ENCODE measurements around the gene ULK3.
A peak's percentile ranks its signal among the peaks of the same experiment; 100 is the strongest.

ULK3 gene

GRCh38 chr15:74882528-74882927 is 39.6 kb upstream of the ULK3 start:
- H3K4me3 ChIP-seq (ENCODE audit: low read depth in 1 of 2, low read length in 2 of 2): no peak overlapping the region
- H3K27me3 ChIP-seq (ENCODE audit: low read depth, low read length): no peaks in the 10 kb centered on the region
- no peaks in the 10 kb centered on the region for H3K9me3 ChIP-seq (ENCODE audit: control insufficient read depth in 1 of 2, low read length in 2 of 2)
- H3K36me3 ChIP-seq (ENCODE audit: control insufficient read depth in 1 of 2, insufficient read depth in 2 of 2, low read length in 2 of 2): no peaks in the 10 kb centered on the region
- no peaks in the 10 kb centered on the region for H3K4me1 ChIP-seq (ENCODE audit: control insufficient read depth in 1 of 2, insufficient read depth in 2 of 2, low read length in 2 of 2)
- no peak overlapping the region for H3K27ac ChIP-seq (ENCODE audit: low read length)

- H3K27ac ChIP-seq (ENCODE audit: low read length): no peak overlapping the region
- H3K4me1 ChIP-seq (ENCODE audit: control insufficient read depth in 1 of 2, insufficient read depth in 2 of 2, low read length in 2 of 2): peaks cover 0 to 4% of the 10 kb centered on the region in 2 donors
- H3K4me3 ChIP-seq (ENCODE audit: low read depth in 1 of 2, low read length in 2 of 2): no peak overlapping the region
- no peaks in the 10 kb centered on the region for H3K27me3 ChIP-seq (ENCODE audit: low read depth, low read length)
- no peaks in the 10 kb centered on the region for H3K36me3 ChIP-seq (ENCODE audit: control insufficient read depth in 1 of 2, insufficient read depth in 2 of 2, low read length in 2 of 2)
- no peaks in the 10 kb centered on the region for H3K9me3 ChIP-seq (ENCODE audit: control insufficient read depth in 1 of 2, low read length in 2 of 2)
Measured at GRCh38 chr15:74878273-74878672, 35.3 kb upstream of the ULK3 start.

- Histone ChIP-seq H3K9me3 (ENCODE audit: control insufficient read depth in 1 of 2, low read length in 2 of 2) (no peaks in the 10 kb centered on the region), H3K27me3 (ENCODE audit: low read depth, low read length) (no peaks in the 10 kb centered on the region), H3K27ac (ENCODE audit: low read length) (peak overlapping the region; percentile 94), H3K4me1 (ENCODE audit: control insufficient read depth in 1 of 2, insufficient read depth in 2 of 2, low read length in 2 of 2) (peaks cover 18 to 40% of the 10 kb centered on the region in 2 donors), H3K4me3 (ENCODE audit: low read depth in 1 of 2, low read length in 2 of 2) (peak overlapping the region; percentile 76 to 88), H3K36me3 (ENCODE audit: control insufficient read depth in 1 of 2, insufficient read depth in 2 of 2, low read length in 2 of 2) (peaks cover 0 to 6% of the 10 kb centered on the region in 2 donors)
Measured at GRCh38 chr15:74873756-74874424, 30.9 kb upstream of the ULK3 start.

GRCh38 chr15:74873036-74873755 is 30.2 kb upstream of the ULK3 start, which contains the start of gene SCAMP2:
Gene SCAMP2, minus strand, starts transcription at chr15:74873365. Its CDS starts 110 bp downstream, at chr15:74873255.
- Histone ChIP-seq H3K4me1 (ENCODE audit: control insufficient read depth in 1 of 2, insufficient read depth in 2 of 2, low read length in 2 of 2) (peaks cover 21 to 47% of the 10 kb centered on the region in 2 donors), H3K27ac (ENCODE audit: low read length) (peak within 1 kb of the TSS; percentile 94), H3K27me3 (ENCODE audit: low read depth, low read length) (no peaks in the 10 kb centered on the region), H3K4me3 (ENCODE audit: low read depth in 1 of 2, low read length in 2 of 2) (peak within 1 kb of the TSS; percentile 88 to 94), H3K9me3 (ENCODE audit: control insufficient read depth in 1 of 2, low read length in 2 of 2) (no peaks in the 10 kb centered on the region), H3K36me3 (ENCODE audit: control insufficient read depth in 1 of 2, insufficient read depth in 2 of 2, low read length in 2 of 2) (peaks cover 0 to 6% of the 10 kb centered on the region in 2 donors)

DNA sequence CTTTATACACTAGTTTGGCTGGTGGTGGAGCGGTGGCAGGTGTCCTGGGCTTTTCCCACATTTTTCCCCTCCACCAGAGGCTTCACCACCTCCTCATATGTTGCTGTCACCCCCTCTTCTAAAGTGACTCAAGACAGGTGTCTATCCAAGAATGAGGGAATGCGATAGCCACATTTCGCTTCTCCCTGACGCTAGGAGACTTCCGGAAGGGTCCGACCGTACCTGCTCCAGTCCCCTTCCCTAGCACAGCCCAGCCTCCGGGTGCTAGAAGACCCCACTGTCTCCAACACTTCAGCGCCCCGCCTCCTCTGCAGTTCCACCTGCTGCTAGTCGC is 29.7 kb upstream of the ULK3 start:
- Histone ChIP-seq H3K9me3 (ENCODE audit: control insufficient read depth in 1 of 2, low read length in 2 of 2) (no peaks in the 10 kb centered on the region), H3K27me3 (ENCODE audit: low read depth, low read length) (no peaks in the 10 kb centered on the region), H3K36me3 (ENCODE audit: control insufficient read depth in 1 of 2, insufficient read depth in 2 of 2, low read length in 2 of 2) (peaks cover 0 to 6% of the 10 kb centered on the region in 2 donors), H3K4me3 (ENCODE audit: low read depth in 1 of 2, low read length in 2 of 2) (peak overlapping the region; percentile 88 to 94), H3K4me1 (ENCODE audit: control insufficient read depth in 1 of 2, insufficient read depth in 2 of 2, low read length in 2 of 2) (peaks cover 22 to 52% of the 10 kb centered on the region in 2 donors), H3K27ac (ENCODE audit: low read length) (peak overlapping the region; percentile 94)

GRCh38 chr15:74870436-74871215 is 27.7 kb upstream of the ULK3 start:
- no peaks in the 10 kb centered on the region for H3K27me3 ChIP-seq (ENCODE audit: low read depth, low read length)
- peaks cover 0 to 6% of the 10 kb centered on the region in 2 donors for H3K36me3 ChIP-seq (ENCODE audit: control insufficient read depth in 1 of 2, insufficient read depth in 2 of 2, low read length in 2 of 2)
- H3K4me3 ChIP-seq (ENCODE audit: low read depth in 1 of 2, low read length in 2 of 2): peak overlapping the region in 1 of 2 donors; percentile 50
- H3K4me1 ChIP-seq (ENCODE audit: control insufficient read depth in 1 of 2, insufficient read depth in 2 of 2, low read length in 2 of 2): peaks cover 29 to 52% of the 10 kb centered on the region in 2 donors
- no peaks in the 10 kb centered on the region for H3K9me3 ChIP-seq (ENCODE audit: control insufficient read depth in 1 of 2, low read length in 2 of 2)
- H3K27ac ChIP-seq (ENCODE audit: low read length): peak overlapping the region; percentile 88

DNA sequence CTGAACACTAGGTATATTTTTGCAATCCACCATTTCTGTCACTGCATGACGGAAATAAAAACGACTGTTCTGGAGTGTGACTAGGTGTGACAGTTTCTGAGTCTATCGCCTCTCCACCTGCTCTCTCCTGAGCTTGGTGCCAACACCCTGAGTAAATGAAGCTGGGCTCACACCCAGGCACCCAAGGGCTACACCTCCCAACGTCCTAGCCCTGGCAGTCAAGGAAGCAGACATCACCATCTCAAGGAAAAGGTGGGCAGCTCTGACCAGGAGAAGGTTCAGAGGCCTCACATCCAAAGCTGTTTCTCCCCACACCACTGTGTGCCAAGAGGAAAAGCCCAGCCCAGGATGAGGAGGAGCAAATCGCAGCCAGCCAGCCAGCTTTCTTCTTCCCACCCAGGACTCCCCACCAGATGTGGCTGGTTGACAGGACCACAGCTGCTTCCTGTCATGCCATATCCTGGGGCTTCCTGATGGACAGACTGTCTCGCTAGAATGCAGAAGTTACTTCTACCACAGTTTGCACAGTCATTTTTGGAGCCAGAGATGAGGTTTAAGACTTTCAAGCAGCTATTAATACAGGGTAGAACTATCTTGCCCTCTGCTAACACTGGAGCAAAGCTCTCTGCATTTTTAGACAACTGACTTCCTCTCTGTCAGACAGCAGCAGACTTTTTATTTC is 26.9 kb upstream of the ULK3 start:
- peak overlapping the region; percentile 88 for H3K27ac ChIP-seq (ENCODE audit: low read length)
- H3K4me3 ChIP-seq (ENCODE audit: low read depth in 1 of 2, low read length in 2 of 2): peak overlapping the region in 1 of 2 donors; percentile 50
- peaks cover 29 to 52% of the 10 kb centered on the region in 2 donors for H3K4me1 ChIP-seq (ENCODE audit: control insufficient read depth in 1 of 2, insufficient read depth in 2 of 2, low read length in 2 of 2)
- no peaks in the 10 kb centered on the region for H3K27me3 ChIP-seq (ENCODE audit: low read depth, low read length)
- H3K9me3 ChIP-seq (ENCODE audit: control insufficient read depth in 1 of 2, low read length in 2 of 2): no peaks in the 10 kb centered on the region
- peaks cover 0 to 6% of the 10 kb centered on the region in 2 donors for H3K36me3 ChIP-seq (ENCODE audit: control insufficient read depth in 1 of 2, insufficient read depth in 2 of 2, low read length in 2 of 2)

- Histone ChIP-seq H3K36me3 (ENCODE audit: control insufficient read depth in 1 of 2, insufficient read depth in 2 of 2, low read length in 2 of 2) (peaks cover 0 to 6% of the 10 kb centered on the region in 2 donors), H3K9me3 (ENCODE audit: control insufficient read depth in 1 of 2, low read length in 2 of 2) (no peaks in the 10 kb centered on the region), H3K27me3 (ENCODE audit: low read depth, low read length) (no peaks in the 10 kb centered on the region), H3K4me1 (ENCODE audit: control insufficient read depth in 1 of 2, insufficient read depth in 2 of 2, low read length in 2 of 2) (peaks cover 29 to 52% of the 10 kb centered on the region in 2 donors), H3K27ac (ENCODE audit: low read length) (peak overlapping the region; percentile 88), H3K4me3 (ENCODE audit: low read depth in 1 of 2, low read length in 2 of 2) (peak overlapping the region in 1 of 2 donors; percentile 50)
Measured at GRCh38 chr15:74869372-74869725, 26.4 kb upstream of the ULK3 start.

DNA sequence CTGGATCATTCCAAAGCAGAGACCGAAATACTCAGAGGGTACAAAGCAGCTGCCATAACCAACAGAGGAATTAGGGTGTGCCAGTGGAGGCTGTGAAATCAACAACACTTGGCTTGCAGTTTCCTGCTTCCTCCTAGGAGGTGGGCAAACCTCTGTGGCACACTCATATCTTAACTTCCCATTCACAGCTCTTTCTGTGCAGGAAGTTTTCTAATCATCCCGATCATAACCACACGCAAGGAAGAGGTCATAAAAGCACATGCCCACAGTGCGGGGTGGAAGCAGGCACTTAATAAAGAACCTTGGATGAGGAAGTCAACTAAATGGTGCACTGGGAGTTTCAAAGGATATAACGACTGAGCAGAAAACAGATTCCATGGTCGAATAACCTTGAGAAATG is 25.1 kb upstream of the ULK3 start:
- peaks cover 29 to 48% of the 10 kb centered on the region in 2 donors for H3K4me1 ChIP-seq (ENCODE audit: control insufficient read depth in 1 of 2, insufficient read depth in 2 of 2, low read length in 2 of 2)
- H3K36me3 ChIP-seq (ENCODE audit: control insufficient read depth in 1 of 2, insufficient read depth in 2 of 2, low read length in 2 of 2): peaks cover 0 to 6% of the 10 kb centered on the region in 2 donors
- peak overlapping the region; percentile 88 for H3K27ac ChIP-seq (ENCODE audit: low read length)
- H3K4me3 ChIP-seq (ENCODE audit: low read depth in 1 of 2, low read length in 2 of 2): no peak overlapping the region
- H3K9me3 ChIP-seq (ENCODE audit: control insufficient read depth in 1 of 2, low read length in 2 of 2): no peaks in the 10 kb centered on the region
- H3K27me3 ChIP-seq (ENCODE audit: low read depth, low read length): no peaks in the 10 kb centered on the region

DNA sequence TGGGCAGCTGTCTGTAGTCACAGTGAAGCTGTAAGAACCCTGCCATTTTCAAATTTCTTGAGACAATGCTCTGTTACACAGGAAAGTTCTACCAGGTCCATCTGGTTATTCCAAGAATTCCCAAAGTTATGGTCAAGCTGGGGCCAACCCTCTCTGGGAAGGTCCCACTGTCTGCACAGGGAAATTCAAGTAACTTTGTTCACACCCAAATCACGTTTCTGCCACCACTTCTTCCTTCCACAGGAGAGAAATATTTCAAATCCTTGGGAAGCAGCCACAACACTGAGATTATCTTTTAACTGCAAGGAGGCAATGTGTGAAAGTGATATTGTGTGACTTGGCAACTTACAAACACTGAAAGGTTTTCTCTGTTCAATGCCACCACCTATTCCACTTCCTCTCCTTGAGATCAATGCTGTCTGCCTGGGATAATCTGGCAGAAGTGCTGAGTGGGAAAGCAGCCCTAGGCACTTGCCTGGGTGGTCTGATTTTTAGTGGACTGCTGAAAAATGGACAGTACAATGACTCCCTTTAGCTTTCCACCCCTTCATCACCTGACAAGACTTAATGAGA is 24.6 kb upstream of the ULK3 start:
- no peaks in the 10 kb centered on the region for H3K27me3 ChIP-seq (ENCODE audit: low read depth, low read length)
- H3K9me3 ChIP-seq (ENCODE audit: control insufficient read depth in 1 of 2, low read length in 2 of 2): no peaks in the 10 kb centered on the region
- H3K4me3 ChIP-seq (ENCODE audit: low read depth in 1 of 2, low read length in 2 of 2): no peak overlapping the region
- H3K27ac ChIP-seq (ENCODE audit: low read length): peak overlapping the region; percentile 88
- H3K36me3 ChIP-seq (ENCODE audit: control insufficient read depth in 1 of 2, insufficient read depth in 2 of 2, low read length in 2 of 2): peaks cover 0 to 6% of the 10 kb centered on the region in 2 donors
- H3K4me1 ChIP-seq (ENCODE audit: control insufficient read depth in 1 of 2, insufficient read depth in 2 of 2, low read length in 2 of 2): peaks cover 29 to 48% of the 10 kb centered on the region in 2 donors
